SKM-1 (cell line): Measurements from ENCODE around the gene RAMP1.

Source experiments
- DNase-seq: peaks from one replicate; lab custom pipeline; 2025; ENCODE audit not compliant: unreplicated experiment; lab: John Stamatoyannopoulos, UW

RAMP1 gene

GRCh38 chr2:237876061-237876526 is 16.7 kb downstream of the RAMP1 start:
- no peak for DNase-seq

GRCh38 chr2:237876532-237876931 is 17.1 kb downstream of the RAMP1 start:
- no peak for DNase-seq

GRCh38 chr2:237876951-237877491 is 17.6 kb downstream of the RAMP1 start:
- DNase-seq = no peak

GRCh38 chr2:237877576-237878307 is 18.3 kb downstream of the RAMP1 start:
- DNase-seq = no peak

GRCh38 chr2:237878321-237879057 is 19.1 kb downstream of the RAMP1 start:
- DNase-seq = no peak

- no peak for DNase-seq
These were observed 19.6 kb downstream of the RAMP1 start for GRCh38 chr2:237879058-237879430.

GRCh38 chr2:237879991-237880560 is 20.7 kb downstream of the RAMP1 start:
- DNase-seq = no peak

GRCh38 chr2:237882510-237883481 is 23.4 kb downstream of the RAMP1 start:
- DNase-seq = no peak

GRCh38 chr2:237883951-237884446 is 24.6 kb downstream of the RAMP1 start:
- DNase-seq = no peak

GRCh38 chr2:237884681-237885080 is 25.3 kb downstream of the RAMP1 start:
- no peak for DNase-seq

- DNase-seq = no peak
These were observed 25.9 kb downstream of the RAMP1 start for GRCh38 chr2:237885111-237885930.

- no peak for DNase-seq
These were observed 26.7 kb downstream of the RAMP1 start for GRCh38 chr2:237885931-237886684.

- no peak for DNase-seq
These were observed 27.5 kb downstream of the RAMP1 start for GRCh38 chr2:237886685-237887481.

GRCh38 chr2:237888389-237888788 is 29.0 kb downstream of the RAMP1 start:
- DNase-seq = no peak

GRCh38 chr2:237889016-237889415 is 29.6 kb downstream of the RAMP1 start:
- DNase-seq = no peak

- no peak for DNase-seq
These were observed 30.4 kb downstream of the RAMP1 start for GRCh38 chr2:237889811-237890210.

GRCh38 chr2:237892478-237892877 is 33.1 kb downstream of the RAMP1 start:
- no peak for DNase-seq

- DNase-seq = no peak
These were observed 33.7 kb downstream of the RAMP1 start for GRCh38 chr2:237892984-237893595.
